SK-N-SH treated with all-trans-retinoic acid at 6 μM for 48 hours (cell line): ENCODE results near the gene OSGIN1.

Source experiments
- ATAC-seq: fragments of 200-7000 bp; cut with Tn5 transposase; 3 replicates; pipeline ENCODE4 v1.9.1; 2020; ENCODE audit warnings: mild to moderate bottlenecking, moderate library complexity
- ARNTL ChIP-seq: fragments of 450-650 bp; formaldehyde crosslinking; IDR thresholded peaks from 2 replicates; pipeline ENCODE4 v1.5.0; 2020; ENCODE audit warnings: low read depth, mild to moderate bottlenecking, moderate library complexity, borderline replicate concordance
- BACH2 ChIP-seq: fragments of 250-450 bp; sonication (Bioruptor Pico); IDR thresholded peaks from 2 replicates; pipeline ENCODE4 v1.9.0; 2021; ENCODE audit warnings: mild to moderate bottlenecking, borderline replicate concordance
- CSDC2 ChIP-seq: fragments of 250-450 bp; sonication (Bioruptor Pico); IDR thresholded peaks from 2 replicates; pipeline ENCODE4 v1.5.0; 2020; ENCODE audit warnings: mild to moderate bottlenecking, moderate library complexity
- CSRNP3 ChIP-seq: fragments of 250-450 bp; sonication (Bioruptor Pico); IDR thresholded peaks from 2 replicates; pipeline ENCODE4 v1.5.1; 2021; ENCODE audit warnings: mild to moderate bottlenecking, moderate library complexity
- GLIS3 ChIP-seq: fragments of 250-450 bp; sonication (Bioruptor Pico); IDR thresholded peaks from 2 replicates; pipeline ENCODE4 v1.5.0; 2020; ENCODE audit warnings: mild to moderate bottlenecking, moderate library complexity
- ISL1 ChIP-seq: fragments of 250-450 bp; sonication (Bioruptor Pico); IDR thresholded peaks from 2 replicates; pipeline ENCODE4 v2.1.2; 2022; ENCODE audit warnings: mild to moderate bottlenecking, moderate library complexity
- POU6F1 ChIP-seq: fragments of 250-450 bp; sonication (Bioruptor Pico); IDR thresholded peaks from 2 replicates; pipeline ENCODE4 v1.8.0; 2021; ENCODE audit warnings: low read depth, mild to moderate bottlenecking, moderate library complexity, borderline replicate concordance
- PPARA ChIP-seq: fragments of 250-450 bp; sonication (Bioruptor Pico); IDR thresholded peaks from 2 replicates; pipeline ENCODE4 v1.5.0; 2020; ENCODE audit warnings: mild to moderate bottlenecking, borderline replicate concordance
- RARB ChIP-seq: fragments of 250-450 bp; sonication (Bioruptor Pico); IDR thresholded peaks from 2 replicates; pipeline ENCODE4 v1.8.0; 2021; ENCODE audit warnings: mild to moderate bottlenecking, moderate library complexity
- SNAI2 ChIP-seq: fragments of 250-450 bp; sonication (Bioruptor Pico); IDR thresholded peaks from 2 replicates; pipeline ENCODE4 v1.5.0; 2020; ENCODE audit warnings: mild to moderate bottlenecking, moderate library complexity
- TCF4 ChIP-seq: fragments of 250-450 bp; sonication (Bioruptor Pico); IDR thresholded peaks from 2 replicates; pipeline ENCODE4 v1.8.0; 2021; ENCODE audit warnings: mild to moderate bottlenecking, moderate library complexity, borderline replicate concordance
- TOX ChIP-seq: fragments of 250-450 bp; sonication (Bioruptor Pico); IDR thresholded peaks from 2 replicates; pipeline ENCODE4 v1.8.0; 2021; ENCODE audit warnings: mild to moderate bottlenecking, moderate library complexity, borderline replicate concordance
- ZC3H10 ChIP-seq: fragments of 250-450 bp; sonication (Bioruptor Pico); IDR thresholded peaks from 2 replicates; pipeline ENCODE4 v1.5.1; 2021; ENCODE audit warnings: mild to moderate bottlenecking, moderate library complexity
- ZFP3 ChIP-seq: fragments of 250-450 bp; sonication (Bioruptor Pico); IDR thresholded peaks from 2 replicates; pipeline ENCODE4 v1.5.0; 2020; ENCODE audit warnings: mild to moderate bottlenecking, moderate library complexity
- ZFP30 ChIP-seq: fragments of 450-650 bp; formaldehyde crosslinking; IDR thresholded peaks from 2 replicates; pipeline ENCODE4 v1.5.0; 2022; ENCODE audit warnings: mild to moderate bottlenecking, moderate library complexity
- ZNF8 ChIP-seq: fragments of 450-650 bp; formaldehyde crosslinking; IDR thresholded peaks from 2 replicates; pipeline ENCODE4 v1.5.0; 2020; ENCODE audit warnings: mild to moderate bottlenecking, moderate library complexity
- TF ChIP-seq, protein P1 (sequence below): fragments of 250-450 bp; sonication (Bioruptor Pico); IDR thresholded peaks from 2 replicates; pipeline ENCODE4 v1.8.0; 2020; ENCODE audit warnings: mild to moderate bottlenecking, moderate library complexity, borderline replicate concordance
- TF ChIP-seq, protein P2 (sequence below): fragments of 250-450 bp; sonication (Bioruptor Pico); IDR thresholded peaks from 2 replicates; pipeline ENCODE4 v1.5.0; 2020; ENCODE audit warnings: mild to moderate bottlenecking, moderate library complexity
- TF ChIP-seq, protein P3 (sequence below): fragments of 250-450 bp; sonication (Bioruptor Pico); IDR thresholded peaks from 2 replicates; pipeline ENCODE4 v1.5.1; 2020; ENCODE audit warnings: low read depth, mild to moderate bottlenecking, moderate library complexity

The OSGIN1 gene

GRCh38 chr16:83917152-83918120 lies 35.6 kb upstream of the OSGIN1 start:
- ATAC-seq: no peak
- TF ChIP-seq ZNF8 (no peak), ZFP30 (CRISPR knock-in tag) (no peak), PPARA (no peak), TCF4 (CRISPR knock-in tag) (no peak), BACH2 (no peak), GLIS3 (CRISPR knock-in tag) (no peak), SNAI2 (CRISPR knock-in tag) (no peak), ISL1 (CRISPR knock-in tag) (no peak), CSRNP3 (CRISPR knock-in tag) (no peak), CSDC2 (CRISPR knock-in tag) (no peak), RARB (no peak), ARNTL (CRISPR knock-in tag) (no peak), POU6F1 (no peak), TOX (no peak), ZC3H10 (CRISPR knock-in tag) (no peak)
- TF ChIP-seq, protein P1, sequence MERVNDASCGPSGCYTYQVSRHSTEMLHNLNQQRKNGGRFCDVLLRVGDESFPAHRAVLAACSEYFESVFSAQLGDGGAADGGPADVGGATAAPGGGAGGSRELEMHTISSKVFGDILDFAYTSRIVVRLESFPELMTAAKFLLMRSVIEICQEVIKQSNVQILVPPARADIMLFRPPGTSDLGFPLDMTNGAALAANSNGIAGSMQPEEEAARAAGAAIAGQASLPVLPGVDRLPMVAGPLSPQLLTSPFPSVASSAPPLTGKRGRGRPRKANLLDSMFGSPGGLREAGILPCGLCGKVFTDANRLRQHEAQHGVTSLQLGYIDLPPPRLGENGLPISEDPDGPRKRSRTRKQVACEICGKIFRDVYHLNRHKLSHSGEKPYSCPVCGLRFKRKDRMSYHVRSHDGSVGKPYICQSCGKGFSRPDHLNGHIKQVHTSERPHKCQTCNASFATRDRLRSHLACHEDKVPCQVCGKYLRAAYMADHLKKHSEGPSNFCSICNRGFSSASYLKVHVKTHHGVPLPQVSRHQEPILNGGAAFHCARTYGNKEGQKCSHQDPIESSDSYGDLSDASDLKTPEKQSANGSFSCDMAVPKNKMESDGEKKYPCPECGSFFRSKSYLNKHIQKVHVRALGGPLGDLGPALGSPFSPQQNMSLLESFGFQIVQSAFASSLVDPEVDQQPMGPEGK: no peak
- TF ChIP-seq, protein P2, sequence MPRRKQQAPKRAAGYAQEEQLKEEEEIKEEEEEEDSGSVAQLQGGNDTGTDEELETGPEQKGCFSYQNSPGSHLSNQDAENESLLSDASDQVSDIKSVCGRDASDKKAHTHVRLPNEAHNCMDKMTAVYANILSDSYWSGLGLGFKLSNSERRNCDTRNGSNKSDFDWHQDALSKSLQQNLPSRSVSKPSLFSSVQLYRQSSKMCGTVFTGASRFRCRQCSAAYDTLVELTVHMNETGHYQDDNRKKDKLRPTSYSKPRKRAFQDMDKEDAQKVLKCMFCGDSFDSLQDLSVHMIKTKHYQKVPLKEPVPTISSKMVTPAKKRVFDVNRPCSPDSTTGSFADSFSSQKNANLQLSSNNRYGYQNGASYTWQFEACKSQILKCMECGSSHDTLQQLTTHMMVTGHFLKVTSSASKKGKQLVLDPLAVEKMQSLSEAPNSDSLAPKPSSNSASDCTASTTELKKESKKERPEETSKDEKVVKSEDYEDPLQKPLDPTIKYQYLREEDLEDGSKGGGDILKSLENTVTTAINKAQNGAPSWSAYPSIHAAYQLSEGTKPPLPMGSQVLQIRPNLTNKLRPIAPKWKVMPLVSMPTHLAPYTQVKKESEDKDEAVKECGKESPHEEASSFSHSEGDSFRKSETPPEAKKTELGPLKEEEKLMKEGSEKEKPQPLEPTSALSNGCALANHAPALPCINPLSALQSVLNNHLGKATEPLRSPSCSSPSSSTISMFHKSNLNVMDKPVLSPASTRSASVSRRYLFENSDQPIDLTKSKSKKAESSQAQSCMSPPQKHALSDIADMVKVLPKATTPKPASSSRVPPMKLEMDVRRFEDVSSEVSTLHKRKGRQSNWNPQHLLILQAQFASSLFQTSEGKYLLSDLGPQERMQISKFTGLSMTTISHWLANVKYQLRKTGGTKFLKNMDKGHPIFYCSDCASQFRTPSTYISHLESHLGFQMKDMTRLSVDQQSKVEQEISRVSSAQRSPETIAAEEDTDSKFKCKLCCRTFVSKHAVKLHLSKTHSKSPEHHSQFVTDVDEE (CRISPR knock-in tag): no peak
- TF ChIP-seq, protein P3, sequence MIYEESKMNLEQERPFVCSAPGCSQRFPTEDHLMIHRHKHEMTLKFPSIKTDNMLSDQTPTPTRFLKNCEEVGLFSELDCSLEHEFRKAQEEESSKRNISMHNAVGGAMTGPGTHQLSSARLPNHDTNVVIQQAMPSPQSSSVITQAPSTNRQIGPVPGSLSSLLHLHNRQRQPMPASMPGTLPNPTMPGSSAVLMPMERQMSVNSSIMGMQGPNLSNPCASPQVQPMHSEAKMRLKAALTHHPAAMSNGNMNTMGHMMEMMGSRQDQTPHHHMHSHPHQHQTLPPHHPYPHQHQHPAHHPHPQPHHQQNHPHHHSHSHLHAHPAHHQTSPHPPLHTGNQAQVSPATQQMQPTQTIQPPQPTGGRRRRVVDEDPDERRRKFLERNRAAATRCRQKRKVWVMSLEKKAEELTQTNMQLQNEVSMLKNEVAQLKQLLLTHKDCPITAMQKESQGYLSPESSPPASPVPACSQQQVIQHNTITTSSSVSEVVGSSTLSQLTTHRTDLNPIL (CRISPR knock-in tag): no peak
- TF ChIP-seq, all 23 proteins: peak for 0

DNA sequence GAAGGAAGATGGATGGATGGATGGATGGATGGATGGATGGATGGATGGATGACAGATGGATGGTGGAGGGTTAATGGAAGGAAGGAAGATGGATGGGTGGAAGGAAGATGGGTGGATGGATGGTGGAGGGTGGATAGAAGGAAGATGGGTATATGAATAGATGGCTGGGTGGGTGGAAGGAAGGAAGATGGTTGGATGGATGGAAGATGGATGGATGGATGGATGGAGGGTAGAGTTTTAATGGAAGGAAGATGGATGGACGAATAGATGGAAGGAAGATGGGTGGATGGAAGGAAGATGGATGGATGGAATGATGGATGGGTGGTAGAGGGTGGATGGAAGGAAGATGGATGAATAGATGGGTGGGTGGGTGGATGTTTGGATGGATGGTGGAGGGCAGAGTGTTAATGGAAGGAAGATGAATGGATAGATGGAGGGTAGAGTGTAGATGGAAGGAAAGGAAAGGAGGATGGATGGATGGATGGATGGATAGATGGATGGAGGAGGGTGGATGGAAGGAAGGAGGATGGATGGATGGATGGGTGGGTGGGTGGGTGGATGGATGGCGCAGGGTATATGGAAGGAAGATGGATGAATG lies 32.0 kb upstream of the OSGIN1 start:
- TF ChIP-seq RARB (no peak), SNAI2 (CRISPR knock-in tag) (no peak), ZFP3 (no peak), CSRNP3 (CRISPR knock-in tag) (no peak), PPARA (no peak), ZC3H10 (CRISPR knock-in tag) (no peak), ISL1 (CRISPR knock-in tag) (no peak)
- TF ChIP-seq, protein P3 (CRISPR knock-in tag): no peak
- no peak for ATAC-seq
